IMR-90 (cell line): ENCODE data around the gene KCNQ2. TPM values are rescaled to one million over a fixed set of nuclear protein-coding genes. Genes with fewer than 3 reads are reported as not detected.

Experiments used
- ATAC-seq: fragments of 200-7000 bp; cut with Tn5 transposase; 2 replicates; pipeline ENCODE4 v1.9.1; 2020; ENCODE audit warnings: low read depth, mild to moderate bottlenecking, moderate library complexity
- BruUV-seq: library from RNA; stranded (reverse); fragments of 400-500 nt; replicated peaks from 2 replicates; lab custom pipeline; 2021; lab: Mats Ljungman, UMichigan
- CTCF ChIA-PET: fragments of 300-600 bp; formaldehyde crosslinking; extraction: SDS; loops from one replicate; lab custom pipeline; 2021; ENCODE audit warnings: antibody characterized with exemption; lab: Yijun Ruan, JAX
- POLR2A ChIA-PET: fragments of 300-600 bp; sonication (Branson Sonifier 250); formaldehyde crosslinking; loops from one replicate; lab custom pipeline; 2022; ENCODE audit warnings: antibody characterized with exemption; ENCODE audit not compliant: unreplicated experiment; lab: Charles Lee
- DNase-seq: peaks from one replicate; pipeline ENCODE4 v3.0.0; 2013
- H2AFZ ChIP-seq: replicated peaks from 2 replicates; pipeline ENCODE3; 2013; ENCODE audit warnings: low read length, mild to moderate bottlenecking; ENCODE audit not compliant: poor library complexity
- H2AK5ac ChIP-seq: 2 replicates; pipeline ENCODE4 v1.6.1; 2013; ENCODE audit warnings: low read depth, low read length, inconsistent platforms
- H2AK9ac ChIP-seq: replicated peaks from 2 replicates; pipeline ENCODE3; 2013; ENCODE audit warnings: mild to moderate bottlenecking, low read depth, low read length, moderate library complexity; ENCODE audit not compliant: poor library complexity
- H2BK120ac ChIP-seq: 2 replicates; pipeline ENCODE4 v1.6.1; 2013; ENCODE audit warnings: low read depth, low read length, inconsistent platforms
- H2BK15ac ChIP-seq: 3 replicates; pipeline ENCODE4 v1.6.1; 2013; ENCODE audit warnings: low read depth, low read length, inconsistent platforms
- H2BK20ac ChIP-seq: 2 replicates; pipeline ENCODE4 v1.6.1; 2013; ENCODE audit warnings: low read depth, mild to moderate bottlenecking, inconsistent platforms, low read length, moderate library complexity
- H2BK5ac ChIP-seq: 2 replicates; pipeline ENCODE4 v1.6.1; 2013; ENCODE audit warnings: mild to moderate bottlenecking, low read depth, low read length, inconsistent platforms; ENCODE audit not compliant: poor library complexity, severe bottlenecking
- H3K14ac ChIP-seq: replicated peaks from 2 replicates; pipeline ENCODE4 v1.6.1; 2013; ENCODE audit warnings: low read depth, low read length, inconsistent platforms
- H3K18ac ChIP-seq: 2 replicates; pipeline ENCODE4 v1.6.1; 2013; ENCODE audit warnings: low read depth, low read length, control low read depth
- H3K23ac ChIP-seq: 2 replicates; pipeline ENCODE4 v1.6.1; 2013; ENCODE audit warnings: low read depth, low read length, inconsistent platforms
- H3K27ac ChIP-seq: 2 replicates; pipeline ENCODE4 v1.5.1; 2013; ENCODE audit warnings: mild to moderate bottlenecking, control low read depth, low read length; ENCODE audit not compliant: insufficient read depth
- H3K27me3 ChIP-seq: 2 replicates; pipeline ENCODE4 v1.6.1; 2013; ENCODE audit warnings: low read length; ENCODE audit not compliant: control insufficient read depth, insufficient read depth
- H3K36me3 ChIP-seq: 2 replicates; pipeline ENCODE4 v1.6.1; 2013; ENCODE audit warnings: low read length, mixed read lengths; ENCODE audit not compliant: control insufficient read depth, insufficient read depth
- H3K4ac ChIP-seq: 2 replicates; pipeline ENCODE4 v1.6.1; 2013; ENCODE audit warnings: low read depth, low read length, inconsistent platforms
- H3K4me1 ChIP-seq: 2 replicates; pipeline ENCODE4 v1.6.1; 2013; ENCODE audit warnings: low read length, mixed read lengths; ENCODE audit not compliant: control insufficient read depth, insufficient read depth
- H3K4me2 ChIP-seq: 2 replicates; pipeline ENCODE4 v1.6.1; 2013; ENCODE audit warnings: low read depth, mild to moderate bottlenecking, control low read depth, low read length, moderate library complexity
- H3K4me3 ChIP-seq: 2 replicates; pipeline ENCODE4 v1.5.1; 2013; ENCODE audit warnings: low read depth, mild to moderate bottlenecking, control low read depth, low read length, moderate library complexity; ENCODE audit not compliant: insufficient read depth
- H3K56ac ChIP-seq: 2 replicates; pipeline ENCODE4 v1.6.1; 2013; ENCODE audit warnings: low read length, inconsistent platforms; ENCODE audit not compliant: insufficient read depth; ENCODE audit errors: extremely low read depth
- H3K79me1 ChIP-seq, 2 experiments: 2 replicates each; pipeline ENCODE4 v1.6.1; 2013; ENCODE audit warnings: low read length in 2 of 2, inconsistent platforms in 1 of 2, low read depth in 1 of 2
- H3K9ac ChIP-seq: 2 replicates; pipeline ENCODE4 v1.6.1; 2013; ENCODE audit warnings: low read depth, low read length, control low read depth
- H3K9me1 ChIP-seq: 2 replicates; pipeline ENCODE4 v1.6.1; 2013; ENCODE audit warnings: low read length, inconsistent platforms; ENCODE audit not compliant: insufficient read depth
- H3K9me3 ChIP-seq: 2 replicates; pipeline ENCODE4 v1.6.1; 2013; ENCODE audit warnings: low read length; ENCODE audit not compliant: control insufficient read depth, insufficient read depth
- H4K20me1 ChIP-seq: 2 replicates; pipeline ENCODE4 v1.6.1; 2013; ENCODE audit warnings: low read length, inconsistent platforms; ENCODE audit not compliant: insufficient read depth
- H4K5ac ChIP-seq: 2 replicates; pipeline ENCODE4 v1.6.1; 2013; ENCODE audit warnings: mild to moderate bottlenecking, low read depth, low read length, control low read depth
- H4K8ac ChIP-seq, 2 experiments: 2 replicates each; pipeline ENCODE4 v1.6.1; 2013; ENCODE audit warnings: low read depth in 2 of 2, low read length in 2 of 2, control low read depth in 1 of 2, inconsistent platforms in 1 of 2
- H4K91ac ChIP-seq: 2 replicates; pipeline ENCODE4 v1.6.1; 2013; ENCODE audit warnings: low read depth, low read length, inconsistent platforms; ENCODE audit not compliant: insufficient read depth
- BHLHE40 ChIP-seq: fragments of 150-350 bp; IDR thresholded peaks from 2 replicates; pipeline ENCODE4 v1.6.1; 2016; ENCODE audit warnings: mild to moderate bottlenecking, low read depth, low read length
- CEBPB ChIP-seq: IDR thresholded peaks from 2 replicates; pipeline ENCODE4 v1.6.1; 2012; ENCODE audit warnings: low read depth, low read length, improper control_type of control experiment
- CHD1 ChIP-seq: IDR thresholded peaks from 2 replicates; pipeline ENCODE4 v1.6.1; 2012; ENCODE audit warnings: low read depth, low read length, improper control_type of control experiment
- CTCF ChIP-seq: conservative IDR thresholded peaks from 2 replicates; pipeline ENCODE4 v1.5.1; 2012; ENCODE audit warnings: mild to moderate bottlenecking, low read depth, low read length, improper control_type of control experiment
- FOS ChIP-seq: fragments of 150-350 bp; IDR thresholded peaks from 2 replicates; pipeline ENCODE4 v1.6.1; 2016; ENCODE audit warnings: low read depth, low read length
- MAFK ChIP-seq: IDR thresholded peaks from 2 replicates; pipeline ENCODE4 v1.6.1; 2012; ENCODE audit warnings: low read depth, low read length, improper control_type of control experiment
- MXI1 ChIP-seq: IDR thresholded peaks from 2 replicates; pipeline ENCODE4 v1.6.1; 2012; ENCODE audit warnings: low read depth, mild to moderate bottlenecking, low read length, moderate library complexity, borderline replicate concordance
- NFE2L2 ChIP-seq: fragments of 150-350 bp; IDR thresholded peaks from 2 replicates; pipeline ENCODE4 v1.6.1; 2016; ENCODE audit warnings: low read depth, mild to moderate bottlenecking, low read length
- RAD21 ChIP-seq: IDR thresholded peaks from 2 replicates; pipeline ENCODE4 v1.6.1; 2012; ENCODE audit warnings: low read length, improper control_type of control experiment
- RCOR1 ChIP-seq: IDR thresholded peaks from 2 replicates; pipeline ENCODE4 v1.6.1; 2012; ENCODE audit warnings: mild to moderate bottlenecking, low read length, improper control_type of control experiment; ENCODE audit not compliant: insufficient replicate concordance
- RFX5 ChIP-seq: IDR thresholded peaks from 2 replicates; pipeline ENCODE4 v1.8.0; 2012; ENCODE audit warnings: low read depth, mild to moderate bottlenecking, low read length, moderate library complexity
- SMC3 ChIP-seq: fragments of 150-350 bp; IDR thresholded peaks from 2 replicates; pipeline ENCODE4 v1.6.1; 2016; ENCODE audit warnings: low read depth, mild to moderate bottlenecking, antibody characterized with exemption, low read length, moderate library complexity
- WGBS, 2 experiments: methylation state at CpG; one replicate each; pipeline versions ENCODE4 v1.1.5 to v1.1.7; 2013; ENCODE audit warnings: missing lambda C conversion rate in 2 of 2; ENCODE audit not compliant: insufficient read length in 1 of 2; ENCODE audit errors: extremely low coverage in 2 of 2; 5-methylcytosine and 5-hydroxymethylcytosine counted together
- dilution Hi-C: fragments of 300-500 bp; cut with HindIII; formaldehyde crosslinking; loops from one replicate; pipeline ENCODE4 v1.14.3; 2018; ENCODE audit warnings: low sequenced_read_pairs; ENCODE audit not compliant: unreplicated experiment
- in situ Hi-C: fragments of 300-500 bp; cut with MboI; formaldehyde crosslinking; loops from 3 replicates; pipeline ENCODE4 v1.14.3; 2019; ENCODE audit warnings: low sequenced_read_pairs, inconsistent platforms, mixed read lengths
- intact Hi-C: fragments of 100-400 bp; cut with micrococcal nuclease; formaldehyde crosslinking; loops from 2 replicates; pipeline ENCODE4 v1.10.0; 2022
- polyA plus RNA-seq, 3 experiments: library from polyadenylated mRNA; depleted of rRNA; stranded (reverse); fragments of >200 nt; gene quantifications; 2 replicates each; pipeline ENCODE4 v1.2.3, GENCODE V29; 2012; ENCODE audit warnings: low replicate concordance in 1 of 3
- total RNA-seq: library from RNA; depleted of rRNA; stranded (reverse); fragments of >200 nt; gene quantifications from 2 replicates; pipeline ENCODE4 v1.2.3, GENCODE V29; 2012

Gene KCNQ2
- total and polyA plus RNA-seq, 2 of the 4 experiments (the other 2 are of a cell fraction), result 0.02 TPM; not detected in 1

GRCh38 chr20:63465380-63466249 lies 6.8 kb downstream of the KCNQ2 start:
- Histone ChIP-seq H3K9me3 (no peaks in the 10 kb centered on the region), H4K5ac (no peak overlapping the region), H3K4ac (no peak overlapping the region), H3K9ac (no peak overlapping the region), H2BK5ac (no peak overlapping the region), H2BK15ac (no peak overlapping the region), H3K23ac (no peak overlapping the region), H2AK9ac (no peak overlapping the region), H2BK120ac (no peak overlapping the region), H3K4me2 (no peak overlapping the region), H3K56ac (no peak overlapping the region), H3K9me1 (no peaks in the 10 kb centered on the region), H3K14ac (no peak overlapping the region), H3K18ac (no peak overlapping the region), H4K91ac (no peak overlapping the region), H3K4me3 (no peak overlapping the region), H3K36me3 (no peaks in the 10 kb centered on the region), H4K20me1 (no peaks in the 10 kb centered on the region), H2AK5ac (no peak overlapping the region), H2AFZ (no peak overlapping the region), H4K8ac (no peak overlapping the region), H3K27me3 (peaks cover 60% of the 10 kb centered on the region), H3K4me1 (no peaks in the 10 kb centered on the region), H2BK20ac (no peak overlapping the region), H3K27ac (no peak overlapping the region), H3K79me1 (no peaks in the 10 kb centered on the region)
- no peak for TF ChIP-seq NFE2L2
- no peak for TF ChIP-seq MAFK
- TF ChIP-seq CEBPB, result no peak
- no peak for TF ChIP-seq SMC3
- no peak for TF ChIP-seq CTCF
- no peak for TF ChIP-seq CHD1
- TF ChIP-seq MXI1, result no peak
- no peak for TF ChIP-seq RCOR1
- TF ChIP-seq RFX5, result no peak
- no peak for TF ChIP-seq BHLHE40
- TF ChIP-seq RAD21, result no peak
- TF ChIP-seq FOS, result no peak
- ChIA-PET POLR2A (no interaction called here), CTCF (no interaction called here)
- 83% methylated on average over 24 of the region's 56 CpGs; no CpG with 5 or more reads in 1 of the 2 experiments for WGBS, 2 experiments
- in situ Hi-C loops (no loop called here), dilution Hi-C loops (no loop called here), intact Hi-C loops (no loop called here)
- ATAC-seq, result no peak
- DNase-seq, result no peak
- BruUV-seq, result no TSS peak
